Nephron progenitor cell (in vitro differentiated cells): Measurements from ENCODE around the gene AGXT.

Experiments
- DNase-seq: peaks from one replicate; pipeline ENCODE4 v3.0.0; 2021
- H3K27ac Mint-ChIP-seq: 2 replicates; pipeline ENCODE4 v1.8.0; 2021; ENCODE audit warnings: mild to moderate bottlenecking, moderate library complexity, mixed read lengths
- H3K27me3 Mint-ChIP-seq: 2 replicates; pipeline ENCODE4 v1.8.0; 2021; ENCODE audit warnings: mild to moderate bottlenecking, low read depth, mixed read lengths; ENCODE audit not compliant: poor library complexity
- H3K36me3 Mint-ChIP-seq: 2 replicates; pipeline ENCODE4 v1.8.0; 2021; ENCODE audit warnings: low read depth, mixed read lengths
- H3K4me1 Mint-ChIP-seq: 2 replicates; pipeline ENCODE4 v1.8.0; 2021; ENCODE audit warnings: mixed read lengths
- H3K4me3 Mint-ChIP-seq: 2 replicates; pipeline ENCODE4 v1.8.0; 2021; ENCODE audit warnings: mild to moderate bottlenecking, moderate library complexity, mixed read lengths
- H3K9me3 Mint-ChIP-seq: 2 replicates; pipeline ENCODE4 v1.8.0; 2021; ENCODE audit warnings: mild to moderate bottlenecking, moderate library complexity, mixed read lengths
- TF ChIP-seq, protein P1 (sequence below): fragments of 200-600 bp; sonication (generic); IDR thresholded peaks from 2 replicates; pipeline ENCODE4 v1.5.0; 2021; ENCODE audit warnings: antibody characterized with exemption

Gene AGXT

DNA sequence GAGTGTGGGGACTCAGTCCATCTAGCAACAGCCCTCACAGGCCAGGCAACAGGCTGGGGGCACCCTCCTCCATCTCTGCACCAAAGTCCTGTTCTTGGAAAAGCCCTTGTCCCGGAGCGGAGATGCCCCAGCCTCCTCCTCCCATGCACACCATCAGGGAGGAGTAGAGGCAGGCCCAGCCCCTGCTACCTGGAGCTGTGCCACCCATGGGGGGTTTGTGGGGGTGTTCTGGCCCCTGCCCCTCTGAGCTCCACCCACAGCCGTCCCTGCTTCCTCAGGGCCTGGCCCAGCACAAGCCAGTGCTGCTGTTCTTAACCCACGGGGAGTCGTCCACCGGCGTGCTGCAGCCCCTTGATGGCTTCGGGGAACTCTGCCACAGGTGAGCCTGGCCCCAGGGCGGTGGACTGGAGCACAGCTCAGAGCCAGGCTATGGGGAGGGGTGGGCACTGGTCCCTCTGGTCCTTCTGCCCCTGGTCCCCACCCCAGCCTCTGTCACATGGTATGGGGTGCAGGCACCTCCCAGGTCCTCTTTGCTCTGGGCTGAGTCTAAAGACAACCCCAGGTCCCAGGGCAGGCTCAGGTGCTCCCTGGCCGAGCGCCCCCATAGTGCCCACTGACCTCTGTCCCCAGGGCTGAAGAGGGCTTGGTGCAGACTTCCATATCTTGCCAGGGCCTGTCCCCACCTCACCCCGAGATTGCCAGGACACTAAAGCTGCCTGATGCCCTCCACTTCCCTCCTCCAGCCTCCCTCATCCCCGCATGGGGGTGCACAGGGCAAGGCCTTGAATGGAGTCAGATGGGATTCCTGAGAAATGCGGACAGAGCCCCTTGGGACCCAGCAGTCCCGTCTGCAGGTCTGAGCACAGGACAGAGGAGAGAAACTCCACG, 2.7 kb downstream of the AGXT start:
- H3K4me3 Mint-ChIP-seq, result no peak overlapping the region
- no peak for DNase-seq
- H3K27me3 Mint-ChIP-seq, result peaks cover 16% of the 10 kb centered on the region
- peaks cover 5% of the 10 kb centered on the region for H3K4me1 Mint-ChIP-seq
- no peaks in the 10 kb centered on the region for H3K9me3 Mint-ChIP-seq
- TF ChIP-seq, protein P1, sequence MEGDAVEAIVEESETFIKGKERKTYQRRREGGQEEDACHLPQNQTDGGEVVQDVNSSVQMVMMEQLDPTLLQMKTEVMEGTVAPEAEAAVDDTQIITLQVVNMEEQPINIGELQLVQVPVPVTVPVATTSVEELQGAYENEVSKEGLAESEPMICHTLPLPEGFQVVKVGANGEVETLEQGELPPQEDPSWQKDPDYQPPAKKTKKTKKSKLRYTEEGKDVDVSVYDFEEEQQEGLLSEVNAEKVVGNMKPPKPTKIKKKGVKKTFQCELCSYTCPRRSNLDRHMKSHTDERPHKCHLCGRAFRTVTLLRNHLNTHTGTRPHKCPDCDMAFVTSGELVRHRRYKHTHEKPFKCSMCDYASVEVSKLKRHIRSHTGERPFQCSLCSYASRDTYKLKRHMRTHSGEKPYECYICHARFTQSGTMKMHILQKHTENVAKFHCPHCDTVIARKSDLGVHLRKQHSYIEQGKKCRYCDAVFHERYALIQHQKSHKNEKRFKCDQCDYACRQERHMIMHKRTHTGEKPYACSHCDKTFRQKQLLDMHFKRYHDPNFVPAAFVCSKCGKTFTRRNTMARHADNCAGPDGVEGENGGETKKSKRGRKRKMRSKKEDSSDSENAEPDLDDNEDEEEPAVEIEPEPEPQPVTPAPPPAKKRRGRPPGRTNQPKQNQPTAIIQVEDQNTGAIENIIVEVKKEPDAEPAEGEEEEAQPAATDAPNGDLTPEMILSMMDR, result no peak
- H3K36me3 Mint-ChIP-seq, result no peaks in the 10 kb centered on the region
- H3K27ac Mint-ChIP-seq, result no peak overlapping the region

DNA sequence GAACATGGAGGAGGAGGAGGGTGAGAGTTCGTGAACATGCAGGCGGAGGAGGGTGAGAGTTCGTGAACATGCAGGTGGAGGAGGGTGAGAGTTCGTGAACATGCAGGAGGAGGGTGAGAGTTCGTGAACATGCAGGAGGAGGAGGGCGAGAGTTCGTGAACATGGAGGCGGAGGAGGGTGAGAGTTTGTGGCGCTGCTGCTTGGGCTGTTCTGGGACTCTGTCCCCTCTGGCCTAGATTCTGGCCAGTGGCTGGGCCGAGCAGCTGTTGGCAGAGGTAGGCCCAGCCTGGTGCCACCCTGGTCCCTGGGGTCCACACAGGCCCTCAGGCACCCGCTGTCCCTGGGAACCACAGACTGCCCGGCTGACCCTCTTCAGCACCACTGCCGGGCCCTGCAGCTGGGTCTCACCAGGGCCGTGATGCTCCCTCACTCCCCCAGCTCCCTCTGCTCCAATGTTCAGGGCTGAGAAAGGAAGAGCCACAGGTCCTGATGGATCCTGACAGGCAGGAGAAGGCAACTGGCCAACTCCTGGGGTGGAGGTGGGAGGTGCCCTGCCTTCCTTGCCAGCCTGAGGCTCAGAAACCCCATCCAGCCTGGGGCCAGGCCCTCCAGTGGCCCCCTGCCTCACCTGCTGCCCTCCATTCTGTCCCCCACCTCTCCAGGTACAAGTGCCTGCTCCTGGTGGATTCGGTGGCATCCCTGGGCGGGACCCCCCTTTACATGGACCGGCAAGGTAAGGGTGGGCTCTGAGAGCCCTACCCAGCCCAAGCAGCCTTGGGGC, 3.9 kb downstream of the AGXT start:
- DNase-seq, result no peak
- TF ChIP-seq, protein P1, result no peak
- Mint-ChIP-seq H3K36me3 (no peaks in the 10 kb centered on the region), H3K9me3 (no peaks in the 10 kb centered on the region), H3K4me1 (peaks cover 5% of the 10 kb centered on the region), H3K27me3 (peaks cover 4% of the 10 kb centered on the region), H3K27ac (no peak overlapping the region), H3K4me3 (no peak overlapping the region)

DNA sequence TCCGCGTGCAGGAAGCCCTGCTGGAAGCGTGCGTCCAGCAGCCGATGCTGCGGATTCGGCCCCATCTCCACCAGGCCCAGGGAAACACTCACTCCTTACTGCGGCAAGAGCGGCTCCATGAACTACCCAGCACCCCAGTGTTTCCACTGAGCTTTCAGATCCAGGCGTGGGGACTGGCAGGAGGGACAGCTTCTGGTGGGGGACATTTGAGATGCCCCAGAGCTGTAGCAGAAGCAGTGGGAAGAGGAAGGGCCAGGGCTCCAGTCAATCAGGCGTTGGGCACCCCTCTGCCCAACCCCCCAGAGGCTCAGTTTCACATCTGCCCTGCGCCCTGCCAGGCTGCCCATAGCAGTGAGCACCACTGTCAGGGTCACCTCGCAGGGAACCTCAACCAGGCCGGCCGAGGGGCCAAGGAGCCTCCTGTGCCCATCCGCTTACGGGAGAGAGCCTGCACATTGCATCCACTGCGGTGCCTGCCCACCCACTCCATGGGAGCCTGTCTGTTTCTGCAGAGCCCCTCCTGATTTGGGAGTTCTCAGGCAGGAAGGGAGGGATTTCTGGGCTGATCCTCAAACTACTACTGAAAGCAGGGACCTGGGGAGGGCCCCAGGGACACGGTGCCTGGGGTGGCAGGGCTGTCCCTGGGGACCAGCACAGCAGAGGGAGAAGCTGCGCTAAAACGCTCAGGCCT, 4.6 kb downstream of the AGXT start:
- TF ChIP-seq, protein P1, result no peak
- no peak overlapping the region for H3K27ac Mint-ChIP-seq
- H3K4me1 Mint-ChIP-seq, result no peaks in the 10 kb centered on the region
- no peak overlapping the region for H3K4me3 Mint-ChIP-seq
- no peaks in the 10 kb centered on the region for H3K36me3 Mint-ChIP-seq
- DNase-seq, result no peak
- H3K27me3 Mint-ChIP-seq, result no peaks in the 10 kb centered on the region
- no peaks in the 10 kb centered on the region for H3K9me3 Mint-ChIP-seq

DNA sequence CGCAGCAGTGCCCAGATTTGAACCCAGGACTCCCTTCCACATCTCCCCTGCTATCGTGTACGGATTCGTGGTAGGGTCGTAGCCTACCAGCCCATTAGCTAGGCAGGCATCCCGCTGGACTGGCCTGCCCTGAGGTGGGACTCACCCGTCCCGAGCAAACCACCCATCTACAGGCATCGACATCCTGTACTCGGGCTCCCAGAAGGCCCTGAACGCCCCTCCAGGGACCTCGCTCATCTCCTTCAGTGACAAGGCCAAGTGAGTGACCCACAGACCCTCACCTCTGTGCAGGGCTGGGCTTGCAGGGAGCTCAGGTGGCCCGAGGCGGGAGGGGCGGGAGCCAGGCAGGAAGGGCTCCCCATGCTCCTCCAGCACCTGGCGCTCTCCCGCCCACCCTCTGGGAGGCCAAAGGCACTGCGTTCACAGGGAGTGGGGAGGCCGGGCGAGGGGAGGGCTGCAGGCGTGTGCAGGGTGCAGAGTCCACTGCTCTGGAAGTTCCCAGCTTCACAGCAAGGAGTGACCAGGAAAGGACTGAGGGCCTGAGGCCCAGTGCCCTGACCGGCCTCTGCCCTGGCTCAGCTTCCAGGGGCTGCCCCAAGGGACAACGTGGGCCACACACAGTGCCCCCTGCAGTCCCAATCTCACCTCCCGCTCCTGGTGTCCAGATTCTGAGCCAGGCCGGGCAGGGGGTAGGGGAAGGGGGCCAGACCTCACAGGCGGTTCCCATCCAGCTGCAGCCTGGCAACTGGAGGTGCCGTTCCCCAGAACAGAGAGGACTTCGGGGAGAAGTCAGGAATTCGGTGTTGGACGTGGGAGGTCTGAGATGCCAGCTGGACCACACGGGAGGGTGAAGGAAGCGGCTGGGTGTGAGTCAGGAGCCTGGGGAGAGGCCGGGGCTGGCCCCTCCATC, 5.4 kb downstream of the AGXT start:
- Mint-ChIP-seq H3K4me1 (no peaks in the 10 kb centered on the region), H3K36me3 (no peaks in the 10 kb centered on the region), H3K27me3 (no peaks in the 10 kb centered on the region), H3K9me3 (no peaks in the 10 kb centered on the region), H3K4me3 (no peak overlapping the region), H3K27ac (no peak overlapping the region)
- DNase-seq, result peak; percentile 36
- TF ChIP-seq, protein P1, result no peak

DNA sequence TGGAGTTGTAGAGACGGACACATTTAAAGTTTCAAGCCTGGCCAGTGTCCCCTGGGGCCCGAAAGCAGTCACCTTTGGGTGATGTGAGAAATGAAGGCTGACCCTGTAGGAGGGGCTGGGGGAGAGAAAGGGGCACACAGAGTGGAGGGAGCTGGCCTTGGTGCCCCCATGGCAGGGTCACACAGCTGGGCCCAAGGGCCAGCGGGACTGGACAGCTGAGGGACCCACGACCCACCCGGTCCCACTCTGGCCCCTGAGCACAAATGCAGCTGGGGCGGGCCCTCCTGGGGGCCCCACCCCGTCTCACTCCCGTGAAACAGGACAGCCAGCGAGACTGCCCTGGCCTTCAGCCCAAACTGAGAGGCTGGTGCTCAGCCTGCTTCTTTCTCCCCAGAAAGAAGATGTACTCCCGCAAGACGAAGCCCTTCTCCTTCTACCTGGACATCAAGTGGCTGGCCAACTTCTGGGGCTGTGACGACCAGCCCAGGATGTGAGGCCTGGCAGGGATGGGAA, 6.1 kb downstream of the AGXT start:
- DNase-seq, result no peak
- peaks cover under 1% of the 10 kb centered on the region for H3K27me3 Mint-ChIP-seq
- H3K36me3 Mint-ChIP-seq, result no peaks in the 10 kb centered on the region
- no peak overlapping the region for H3K4me3 Mint-ChIP-seq
- H3K9me3 Mint-ChIP-seq, result no peaks in the 10 kb centered on the region
- TF ChIP-seq, protein P1, result no peak
- no peak overlapping the region for H3K27ac Mint-ChIP-seq
- no peaks in the 10 kb centered on the region for H3K4me1 Mint-ChIP-seq
